H1 (cell line): ENCODE data around the gene HYAL1. TPM values are rescaled to one million over a fixed set of nuclear protein-coding genes. Genes with fewer than 3 reads are reported as not detected.
A peak's percentile ranks its signal among the peaks of the same experiment; 100 is the strongest.

Source experiments
- CTCF ChIA-PET: fragments of 300-600 bp; sonication (Branson Sonifier 250); formaldehyde crosslinking; loops from one replicate; lab custom pipeline; 2021; ENCODE audit not compliant: partially characterized antibody; lab: Charles Lee
- POLR2A ChIA-PET: fragments of 300-600 bp; sonication (Branson Sonifier 250); formaldehyde crosslinking; loops from one replicate; lab custom pipeline; 2021; ENCODE audit warnings: inconsistent platforms; ENCODE audit not compliant: partially characterized antibody; lab: Charles Lee
- DNase-seq, 2 experiments: peaks; one replicate each; pipeline versions ENCODE4 v3.0.0 to v3.0.0-alpha.2; 2010 to 2022; ENCODE audit warnings: low spot score in 2 of 2, low read depth in 1 of 2, mixed read lengths in 1 of 2
- FAIRE-seq: peaks from 2 replicates; lab custom pipeline; 2011; peaks lifted over from hg19 to GRCh38; lab: Jason Lieb, UNC
- H2AFZ ChIP-seq: 2 replicates; pipeline ENCODE4 v1.8.1; 2012; ENCODE audit warnings: low read length, inconsistent platforms
- H2AK5ac ChIP-seq: 2 replicates; pipeline ENCODE4 v1.6.1; 2013; ENCODE audit warnings: low read depth, low read length
- H2BK120ac ChIP-seq: replicated peaks from 2 replicates; pipeline ENCODE3; 2013; ENCODE audit warnings: low read depth, low read length, inconsistent platforms
- H2BK12ac ChIP-seq: 2 replicates; pipeline ENCODE4 v1.6.1; 2013; ENCODE audit warnings: low read depth, low read length
- H2BK15ac ChIP-seq: 2 replicates; pipeline ENCODE4 v1.6.1; 2013; ENCODE audit warnings: low read length
- H2BK20ac ChIP-seq: 2 replicates; pipeline ENCODE4 v1.6.1; 2013; ENCODE audit warnings: low read length
- H2BK5ac ChIP-seq: 2 replicates; pipeline ENCODE4 v1.6.1; 2013; ENCODE audit warnings: low read depth, low read length
- H3K14ac ChIP-seq: 2 replicates; pipeline ENCODE4 v1.6.1; 2013; ENCODE audit warnings: inconsistent platforms; ENCODE audit not compliant: insufficient read length
- H3K18ac ChIP-seq: 2 replicates; pipeline ENCODE4 v1.6.1; 2013; ENCODE audit warnings: low read length; ENCODE audit errors: extremely low read depth
- H3K23ac ChIP-seq: 2 replicates; pipeline ENCODE4 v1.6.1; 2013; ENCODE audit warnings: inconsistent platforms; ENCODE audit not compliant: insufficient read length
- H3K23me2 ChIP-seq: 2 replicates; pipeline ENCODE4 v1.6.1; 2013; ENCODE audit warnings: low read depth, low read length
- H3K27ac ChIP-seq: 2 replicates; pipeline ENCODE4 v1.6.1; 2011; ENCODE audit warnings: low read depth, low read length, inconsistent platforms
- H3K27me3 ChIP-seq, 4 experiments: replicated peaks in 1 of 4; 1 replicate in 1 of 4; 2 replicates in 3 of 4; pipeline versions ENCODE4 v1.6.1 to v1.8.1; 2011 to 2013; ENCODE audit warnings: low read length in 3 of 4, mild to moderate bottlenecking in 3 of 4, inconsistent platforms in 2 of 4, mixed read lengths in 2 of 4, moderate library complexity in 1 of 4; ENCODE audit not compliant: control insufficient read depth in 3 of 4, insufficient read depth in 3 of 4; ENCODE audit errors: extremely low read depth in 1 of 4
- H3K36me3 ChIP-seq, 4 experiments: 2 replicates each; pipeline versions ENCODE4 v1.6.1 to v1.8.1; 2011 to 2013; ENCODE audit warnings: mild to moderate bottlenecking in 4 of 4, low read length in 3 of 4, moderate library complexity in 2 of 4, control low read depth in 1 of 4, inconsistent platforms in 1 of 4; ENCODE audit not compliant: insufficient read depth in 4 of 4, control insufficient read depth in 2 of 4
- H3K4ac ChIP-seq: replicated peaks from 2 replicates; pipeline ENCODE3; 2013; ENCODE audit warnings: low read length, low read depth, mixed read lengths, inconsistent platforms; ENCODE audit not compliant: insufficient read length
- H3K4me1 ChIP-seq, 4 experiments: replicated peaks in 1 of 4; 1 replicate in 1 of 4; 2 replicates in 3 of 4; pipeline versions ENCODE4 v1.6.1 to v1.8.1; 2011 to 2013; ENCODE audit warnings: low read length in 3 of 4, inconsistent platforms in 2 of 4, mixed read lengths in 1 of 4; ENCODE audit not compliant: insufficient read depth in 4 of 4, control insufficient read depth in 3 of 4
- H3K4me2 ChIP-seq, 2 experiments: 2 replicates each; pipeline versions ENCODE4 v1.6.1 to v1.8.1; 2011 to 2013; ENCODE audit warnings: low read depth in 2 of 2, low read length in 2 of 2, control low read depth in 1 of 2, inconsistent platforms in 1 of 2, mild to moderate bottlenecking in 1 of 2; ENCODE audit not compliant: insufficient read depth in 1 of 2
- H3K4me3 ChIP-seq, 4 experiments: fragments of 200-600, 300-600 bp in 1 of 4; sonication (generic), shearing (Covaris generic), sonication (Bioruptor Twin) in 1 of 4; 2 replicates each; pipeline versions ENCODE4 v1.5.1 to v1.8.1; 2011 to 2016; ENCODE audit warnings: low read length in 4 of 4, low read depth in 3 of 4, control low read depth in 2 of 4, inconsistent platforms in 2 of 4, mild to moderate bottlenecking in 2 of 4, mixed read lengths in 1 of 4, moderate library complexity in 1 of 4; ENCODE audit not compliant: insufficient read depth in 2 of 4; ENCODE audit errors: extremely low read depth in 1 of 4
- H3K56ac ChIP-seq: replicated peaks from 2 replicates; pipeline ENCODE3; 2013; ENCODE audit warnings: low read depth, mild to moderate bottlenecking, mixed read lengths, low read length, inconsistent platforms; ENCODE audit not compliant: insufficient read length
- H3K79me1 ChIP-seq: 2 replicates; pipeline ENCODE4 v1.6.1; 2013; ENCODE audit warnings: low read depth, low read length, control low read depth
- H3K79me2 ChIP-seq, 2 experiments: 2 replicates each; pipeline versions ENCODE4 v1.6.1 to v1.8.1; 2012 to 2013; ENCODE audit warnings: low read length in 2 of 2, mild to moderate bottlenecking in 2 of 2, inconsistent platforms in 1 of 2; ENCODE audit not compliant: insufficient read depth in 2 of 2, control insufficient read depth in 1 of 2
- H3K9ac ChIP-seq, 4 experiments: replicated peaks in 1 of 4; 1 replicate in 1 of 4; 2 replicates in 3 of 4; pipeline versions ENCODE4 v1.6.1 to v1.8.1; 2011 to 2013; ENCODE audit warnings: low read depth in 3 of 4, low read length in 3 of 4, control low read depth in 2 of 4, mild to moderate bottlenecking in 2 of 4, moderate library complexity in 2 of 4, inconsistent platforms in 1 of 4; ENCODE audit errors: extremely low read depth in 1 of 4
- H3K9me3 ChIP-seq, 2 experiments: 2 replicates each; pipeline versions ENCODE4 v1.6.1 to v1.8.1; 2012 to 2013; ENCODE audit warnings: mild to moderate bottlenecking in 2 of 2, moderate library complexity in 2 of 2, control low read depth in 1 of 2, inconsistent platforms in 1 of 2, low read depth in 1 of 2, low read length in 1 of 2, mixed read lengths in 1 of 2; ENCODE audit not compliant: insufficient read depth in 2 of 2
- H4K20me1 ChIP-seq, 2 experiments: replicated peaks in 1 of 2; 2 replicates each; pipeline versions ENCODE3 to v1.8.1; 2011 to 2013; ENCODE audit warnings: inconsistent platforms in 2 of 2, low read length in 2 of 2, mild to moderate bottlenecking in 1 of 2; ENCODE audit not compliant: insufficient read depth in 2 of 2, control insufficient read depth in 1 of 2
- H4K5ac ChIP-seq: 2 replicates; pipeline ENCODE4 v1.6.1; 2013; ENCODE audit warnings: low read length, low read depth, mixed read lengths, inconsistent platforms; ENCODE audit not compliant: insufficient read length
- H4K8ac ChIP-seq: 2 replicates; pipeline ENCODE4 v1.8.0; 2013; ENCODE audit warnings: mild to moderate bottlenecking, moderate library complexity, low read length, inconsistent platforms; ENCODE audit not compliant: insufficient read depth; ENCODE audit errors: extremely low read depth
- H4K91ac ChIP-seq: replicated peaks from 2 replicates; pipeline ENCODE3; 2013; ENCODE audit warnings: low read length, mixed read lengths, inconsistent platforms; ENCODE audit not compliant: insufficient read length
- ASH2L ChIP-seq: fragments of 200-600, 300-600 bp; sonication (generic); IDR thresholded peaks from one replicate; pipeline ENCODE4 v1.7.1; 2017; ENCODE audit warnings: low read length
- CHD1 ChIP-seq: IDR thresholded peaks from 2 replicates; pipeline ENCODE4 v1.6.1; 2012; ENCODE audit warnings: low read depth, low read length, improper control_type of control experiment
- CHD2 ChIP-seq: IDR thresholded peaks from 2 replicates; pipeline ENCODE4 v1.6.1; 2012; ENCODE audit warnings: low read length, improper control_type of control experiment
- CREB1 ChIP-seq: IDR thresholded peaks from 2 replicates; pipeline ENCODE4 v1.6.1; 2012; ENCODE audit warnings: inconsistent platforms
- JUND ChIP-seq: IDR thresholded peaks from 2 replicates; pipeline ENCODE4 v1.6.1; 2011; ENCODE audit warnings: mild to moderate bottlenecking, improper control_type of control experiment, low read length
- POLR2A ChIP-seq, 2 experiments: IDR thresholded peaks; 1 replicate in 1 of 2; 2 replicates in 1 of 2; pipeline ENCODE4 v1.6.1; 2011; ENCODE audit warnings: low read depth in 2 of 2, low read length in 2 of 2, mild to moderate bottlenecking in 2 of 2; ENCODE audit errors: control extremely low read depth in 1 of 2
- RAD21 ChIP-seq, 2 experiments: IDR thresholded peaks in 1 of 2; conservative IDR thresholded peaks in 1 of 2; 2 replicates each; pipeline ENCODE4 v1.6.1; 2011; ENCODE audit warnings: low read depth in 2 of 2, low read length in 2 of 2, improper control_type of control experiment in 1 of 2, inconsistent platforms in 1 of 2, mild to moderate bottlenecking in 1 of 2, moderate library complexity in 1 of 2
- TAF1 ChIP-seq: IDR thresholded peaks from 2 replicates; pipeline ENCODE4 v1.6.1; 2011; ENCODE audit warnings: mild to moderate bottlenecking, low read depth, low read length
- TAF7 ChIP-seq: optimal IDR thresholded peaks from 2 replicates; pipeline ENCODE3; 2011; ENCODE audit warnings: low read depth, mild to moderate bottlenecking, inconsistent platforms, low read length, moderate library complexity, borderline replicate concordance
- WGBS, 2 experiments: shearing (Covaris generic) in 1 of 2; methylation state at CpG; one replicate each; pipeline versions ENCODE4 v1.1.6 to v1.1.7; 2013 to 2015; ENCODE audit warnings: low lambda C conversion rate in 2 of 2, mixed read lengths in 2 of 2, inconsistent platforms in 1 of 2, low coverage in 1 of 2, missing lambda C conversion rate in 1 of 2; ENCODE audit not compliant: insufficient replicate concordance in 2 of 2, insufficient coverage in 1 of 2, insufficient read length in 1 of 2; ENCODE audit errors: extremely low coverage in 1 of 2, missing lambda C conversion rate in 1 of 2; 5-methylcytosine and 5-hydroxymethylcytosine counted together
- polyA plus RNA-seq, 7 experiments: library from polyadenylated mRNA; depleted of rRNA in 3 of 7; stranded (reverse) in 5 of 7; unstranded in 2 of 7; fragments of >200 nt in 5 of 7; fragments of 200-250 nt in 2 of 7; gene quantifications; 1 replicate in 5 of 7; 2 replicates in 1 of 7; 4 replicates in 1 of 7; pipeline versions ENCODE4 v1.2.1 to v1.2.3, GENCODE V29; 2011 to 2013; ENCODE audit warnings: missing spikeins in 2 of 7, mixed read lengths in 2 of 7
- total RNA-seq: library from RNA; stranded (reverse); fragmentation: NEBNext Ultra II Directional; extraction: Animal tissue kit (Norgen Biotek cat#: 25700); gene quantifications from 2 replicates; pipeline ENCODE4 v1.2.1, GENCODE V29; 2021
- TF ChIP-seq, protein P1 (sequence below): IDR thresholded peaks from 2 replicates; pipeline ENCODE4 v1.6.1; 2012; ENCODE audit warnings: inconsistent platforms

HYAL1 gene
- total and polyA plus RNA-seq, 2 of the 8 experiments (the other 6 are each of a cell fraction or from before 2014, with no cell fraction given) = 2.0 to 5.4 TPM

DNA sequence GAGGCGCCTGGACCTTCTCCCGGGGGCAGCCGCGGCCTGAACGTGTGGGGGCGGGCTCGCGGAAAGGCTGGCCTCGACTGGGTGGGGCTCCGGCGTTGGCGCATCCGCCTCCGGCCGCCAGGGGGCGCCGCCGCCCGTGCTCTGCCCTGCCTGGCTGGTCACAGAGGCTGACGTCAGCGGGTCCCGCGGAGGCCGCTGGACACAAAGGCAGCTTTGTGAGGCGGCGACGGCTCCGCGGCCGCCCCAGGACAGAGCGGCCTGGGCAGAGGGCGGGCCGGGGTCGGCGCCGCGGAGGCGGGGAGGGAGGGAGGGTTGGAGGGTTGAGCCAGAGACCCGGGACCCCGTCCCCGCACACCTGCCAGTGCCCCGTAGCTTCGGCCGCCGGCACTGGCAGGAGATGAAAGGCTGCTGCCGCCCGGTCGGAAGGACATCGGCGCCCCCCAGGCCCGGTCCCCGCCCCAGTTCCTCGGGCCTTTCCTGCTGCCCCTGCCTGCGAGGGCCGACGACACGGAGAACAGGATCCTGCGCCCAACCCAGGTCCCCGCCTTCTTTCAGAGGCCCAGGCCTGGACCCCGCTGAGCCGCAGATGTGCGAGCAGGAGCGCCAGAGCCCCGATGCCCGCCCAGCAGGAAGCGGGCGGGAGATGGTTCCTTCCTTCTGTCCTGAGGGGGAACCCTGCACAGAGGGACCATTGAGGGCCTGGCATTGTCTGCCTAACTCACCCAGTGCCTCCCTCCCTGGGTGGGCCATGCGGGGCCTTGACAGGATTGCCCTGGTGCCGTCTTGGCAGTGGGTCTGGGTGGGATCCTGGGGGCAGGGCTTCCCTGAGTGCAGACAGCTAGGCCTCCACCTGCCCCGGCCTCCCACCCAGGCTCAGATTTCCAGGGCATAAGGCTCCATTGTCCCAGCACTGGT, 43.1 kb downstream of the HYAL1 start:
- Histone ChIP-seq H3K79me1 (no peaks in the 10 kb centered on the region), H3K27me3 (no peaks in the 10 kb centered on the region), H3K4me3 (peak overlapping the region; percentile 11 to 60 (median 34)), H2BK120ac (no peak overlapping the region), H3K56ac (peak overlapping the region; percentile 23), H3K36me3 (peaks cover 13 to 24% (median 17%) of the 10 kb centered on the region in 4 experiments; a peak in 7 of 8 replicates), H4K20me1 (peaks cover 2 to 7% of the 10 kb centered on the region in 2 experiments), H2BK12ac (peak overlapping the region; percentile 78; the same call in 1 of the 2 replicates), H3K18ac (peak overlapping the region; percentile 86), H4K91ac (peak overlapping the region; percentile 83), H3K9ac (peak overlapping the region; percentile 41 to 79 (median 62)), H2BK15ac (peak overlapping the region; percentile 92; the same call in 1 of the 2 replicates), H2BK5ac (peak overlapping the region; percentile 27), H3K14ac (no peak overlapping the region), H2AK5ac (no peak overlapping the region), H3K4me2 (peak overlapping the region; percentile 40 to 73; a peak in 3 of 4 replicates), H4K8ac (peak overlapping the region; percentile 83), H3K4me1 (peaks cover 0 to 27% (median 22%) of the 10 kb centered on the region in 4 experiments; a peak in 6 of 7 replicates), H3K27ac (peak overlapping the region; percentile 89), H2BK20ac (no peak overlapping the region), H3K23me2 (peaks cover 2% of the 10 kb centered on the region; the same call in 1 of the 2 replicates), H3K9me3 (no peaks in the 10 kb centered on the region), H3K79me2 (no peaks in the 10 kb centered on the region), H4K5ac (peak overlapping the region; percentile 81), H3K4ac (peak overlapping the region; percentile 79), H2AFZ (no peak overlapping the region), H3K23ac (no peak overlapping the region)
- no peak for FAIRE-seq
- ChIA-PET POLR2A (interaction anchor here (0.6 to 4.3 kb wide), 20 partner anchors 11 to 134 kb away, joined by 3 to 35 read pairs (median 4); partner anchors contain the start of genes GNAI2, HYAL2, IFRD2 and SEMA3B), CTCF (interaction anchor here (0.9 to 53.5 kb wide), 11 partner anchors 9 to 94 kb away, joined by 3 to 2149 read pairs (median 13); partner anchors contain the start of genes GNAI2, GNAT1, HYAL2 and IFRD2)
- 5% methylated on average over 53 of the region's 70 CpGs; no CpG with 5 or more reads in 1 of the 2 experiments for WGBS, 2 experiments
- DNase-seq = peak in 1 of 2 experiments; percentile 97
- TF ChIP-seq TAF1 (peak; percentile 73), RAD21 (IDR thresholded peaks at IDR 0.05 in 1 of 2, conservative IDR thresholded peaks at IDR 0.05 in 1 of 2; ENCODE audit: low read depth in 2 of 2, low read length in 2 of 2) (peak; percentile 79 to 90), CREB1 (peak; percentile 87), POLR2A (IDR thresholded peaks at IDR 0.05; ENCODE audit: control extremely low read depth in 1 of 2, low read depth in 2 of 2, low read length in 2 of 2) (peak in 1 of 2 experiments; percentile 84; a peak in 2 of 3 replicates), TAF7 (peak; percentile 39), JUND (peak; percentile 91), ASH2L (peak; percentile 38), CHD2 (peak; percentile 21; the same call in 1 of the 2 replicates), CHD1 (no peak)
- TF ChIP-seq, protein P1, sequence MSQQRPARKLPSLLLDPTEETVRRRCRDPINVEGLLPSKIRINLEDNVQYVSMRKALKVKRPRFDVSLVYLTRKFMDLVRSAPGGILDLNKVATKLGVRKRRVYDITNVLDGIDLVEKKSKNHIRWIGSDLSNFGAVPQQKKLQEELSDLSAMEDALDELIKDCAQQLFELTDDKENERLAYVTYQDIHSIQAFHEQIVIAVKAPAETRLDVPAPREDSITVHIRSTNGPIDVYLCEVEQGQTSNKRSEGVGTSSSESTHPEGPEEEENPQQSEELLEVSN = peak; percentile 39; the same call in 1 of the 2 replicates
